Fibroblast of peridontal ligament (primary cell): ENCODE measurements around the gene CNST.
"Not testable (repeated sequence)": the region's sequence is repeated elsewhere in the genome, so short reads cannot be mapped to it uniquely, and the experiment has no call there.

Experiments
- DNase-seq: peaks from one replicate; pipeline ENCODE4 v3.0.0-alpha.2; 2010; ENCODE audit errors: extremely low read depth

CNST gene

GRCh38 chr1:246674049-246674448 lies 107.8 kb downstream of the CNST start:
- no peak for DNase-seq

DNA sequence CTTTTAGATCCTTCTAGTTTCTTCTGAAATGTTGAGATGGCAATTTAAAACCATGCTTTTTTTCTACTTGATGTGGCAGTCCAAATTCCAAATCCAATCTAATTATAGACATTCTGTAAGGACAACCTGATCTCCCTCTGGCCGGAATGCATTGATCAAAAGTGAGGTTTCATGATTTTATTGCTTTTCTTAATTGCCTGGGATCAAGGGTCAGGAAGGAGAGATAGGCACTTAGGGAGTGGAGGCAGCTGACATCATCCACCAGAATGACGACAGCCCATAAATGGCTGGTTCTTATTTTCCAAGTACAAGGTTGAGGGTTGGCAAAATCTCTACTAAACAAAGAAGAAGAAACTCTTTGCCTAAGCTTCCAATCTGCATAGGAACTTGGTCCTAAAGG lies 111.6 kb downstream of the CNST start:
- DNase-seq, result peak; percentile 31

- DNase-seq, result no peak
Measured at GRCh38 chr1:246678816-246679793, 112.8 kb downstream of the CNST start.

- DNase-seq, result no peak
Measured at GRCh38 chr1:246679794-246680177, 113.5 kb downstream of the CNST start.

DNA sequence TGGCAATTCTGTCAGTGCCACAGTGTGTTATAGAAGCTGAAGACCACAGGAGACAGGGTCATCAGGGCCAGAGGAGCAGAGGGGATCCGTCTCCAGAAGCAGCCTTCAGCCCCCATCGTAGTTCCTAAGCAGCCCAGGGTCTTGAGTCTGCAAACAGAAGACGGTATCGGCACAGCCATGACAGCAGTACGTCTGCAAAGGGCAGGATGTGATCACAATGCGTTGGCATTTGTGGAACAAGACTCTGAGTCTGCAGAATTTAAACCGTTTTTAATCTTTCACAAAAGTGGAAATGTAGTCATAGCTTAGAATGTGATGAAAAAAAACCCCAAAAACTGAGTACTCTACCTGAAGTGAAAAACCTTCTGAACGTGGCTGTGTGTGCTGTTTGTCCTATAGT lies 113.9 kb downstream of the CNST start:
- DNase-seq, result no peak

DNA sequence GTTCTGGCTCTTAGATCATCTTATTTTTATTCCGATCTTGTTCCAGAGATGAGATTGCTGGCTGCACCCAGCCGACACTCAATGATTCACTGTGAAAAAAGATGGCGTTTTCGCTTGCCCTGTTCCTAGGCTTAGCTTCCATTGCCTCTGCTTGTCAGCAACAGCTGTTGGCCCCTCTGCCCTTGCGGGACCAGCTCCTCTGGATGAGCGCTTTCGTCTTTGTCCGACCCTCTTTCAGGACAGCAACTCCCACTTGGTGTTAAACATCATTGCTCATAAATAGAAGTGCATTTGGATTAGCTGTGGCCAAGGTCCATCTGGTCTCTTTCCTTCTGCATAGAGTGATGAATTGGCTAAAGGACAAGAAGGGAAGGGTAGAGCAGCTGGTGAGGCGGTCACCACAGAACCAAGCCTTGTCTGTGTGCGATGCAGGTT lies 114.5 kb downstream of the CNST start:
- DNase-seq, result no peak

DNA sequence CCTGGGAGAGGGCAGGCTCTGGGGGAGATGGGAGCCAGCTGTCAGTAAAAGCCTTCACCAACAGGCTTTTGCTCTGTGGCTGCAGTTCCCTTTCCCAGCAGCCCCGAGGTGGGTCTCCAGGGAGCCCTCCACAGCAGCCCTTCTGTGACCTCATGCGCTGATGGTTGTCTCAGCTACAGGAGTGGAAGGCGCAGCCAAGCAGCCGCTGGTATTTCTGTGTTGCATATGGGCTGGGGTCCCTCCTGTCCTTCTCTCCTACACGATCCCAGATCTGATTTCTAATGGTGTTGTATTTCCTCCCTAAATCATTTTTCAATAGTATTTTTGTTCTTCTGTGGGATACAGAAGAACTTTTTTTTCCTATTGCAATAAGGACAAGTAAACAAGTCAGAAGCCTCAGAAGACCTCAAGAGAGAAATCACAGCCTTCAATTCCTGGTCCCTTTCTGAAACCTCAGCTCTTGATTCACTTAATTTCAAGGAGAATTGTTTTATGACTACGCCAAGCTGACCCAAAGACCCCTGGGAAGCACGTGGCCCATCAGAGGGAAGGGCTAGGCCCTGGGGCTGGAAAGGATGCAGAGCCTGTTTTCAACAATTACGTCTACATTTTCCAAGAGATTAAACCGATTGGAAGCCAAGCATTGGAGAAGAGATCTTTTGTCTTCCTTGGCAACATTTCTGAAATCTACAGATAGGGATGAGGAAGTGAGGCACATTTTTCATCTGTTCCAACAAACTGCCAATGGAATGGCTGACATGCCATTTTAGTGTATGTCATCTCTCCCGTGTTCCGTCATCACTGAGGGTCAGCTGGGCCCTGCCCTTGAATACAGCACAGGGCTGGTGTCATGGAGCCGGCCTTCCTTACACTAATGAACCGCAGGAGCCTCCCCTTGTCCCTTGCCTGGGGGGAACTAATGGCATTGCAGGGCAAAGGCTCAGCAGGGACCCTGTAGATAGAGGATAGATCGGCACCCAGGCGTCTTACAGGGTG lies 115.9 kb downstream of the CNST start:
- peak; percentile 47 for DNase-seq

- no peak for DNase-seq
Measured at GRCh38 chr1:246683521-246683920, 117.3 kb downstream of the CNST start.

GRCh38 chr1:246687002-246687401 lies 120.7 kb downstream of the CNST start:
- no peak for DNase-seq

- peak; percentile 86 for DNase-seq
Measured at GRCh38 chr1:246689409-246690008, 123.3 kb downstream of the CNST start.

- DNase-seq, result no peak
Measured at GRCh38 chr1:246690100-246690499, 123.8 kb downstream of the CNST start.

- peak; percentile 45 for DNase-seq
Measured at GRCh38 chr1:246691622-246692495, 125.6 kb downstream of the CNST start.

DNA sequence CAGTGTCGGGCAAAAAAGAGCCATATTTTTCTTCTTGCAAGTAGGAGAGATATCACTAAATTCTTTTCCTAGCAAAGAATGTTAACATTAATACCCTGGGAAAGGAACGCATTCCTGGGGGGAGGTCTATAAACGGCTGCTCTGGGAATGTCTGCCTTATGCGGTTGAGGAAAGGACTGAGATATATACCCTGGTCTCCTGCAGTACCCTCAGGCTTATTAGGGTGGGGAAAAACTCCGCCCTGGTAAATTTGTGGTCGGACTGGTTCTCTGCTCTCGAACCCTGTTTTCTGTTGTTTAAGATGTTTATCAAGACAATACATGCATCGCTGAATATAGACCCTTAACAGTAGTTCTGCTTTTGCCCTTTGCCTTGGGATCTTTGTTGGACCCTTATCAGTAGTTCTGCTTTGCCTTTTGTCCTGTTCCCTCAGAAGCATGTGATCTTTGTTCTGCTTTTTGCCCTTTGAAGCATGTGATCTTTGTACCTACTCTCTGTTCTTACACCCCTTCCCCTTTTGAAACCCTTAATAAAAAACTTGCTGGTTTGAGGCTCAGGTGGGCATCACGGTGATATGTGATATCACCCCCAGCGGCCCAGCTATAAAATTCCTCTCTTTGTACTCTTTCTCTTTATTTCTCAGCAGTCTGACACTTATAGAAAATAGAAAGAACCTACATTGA lies 128.1 kb downstream of the CNST start:
- DNase-seq, result not testable (repeated sequence)

GRCh38 chr1:246695136-246695535 lies 128.9 kb downstream of the CNST start:
- DNase-seq, result no peak

DNA sequence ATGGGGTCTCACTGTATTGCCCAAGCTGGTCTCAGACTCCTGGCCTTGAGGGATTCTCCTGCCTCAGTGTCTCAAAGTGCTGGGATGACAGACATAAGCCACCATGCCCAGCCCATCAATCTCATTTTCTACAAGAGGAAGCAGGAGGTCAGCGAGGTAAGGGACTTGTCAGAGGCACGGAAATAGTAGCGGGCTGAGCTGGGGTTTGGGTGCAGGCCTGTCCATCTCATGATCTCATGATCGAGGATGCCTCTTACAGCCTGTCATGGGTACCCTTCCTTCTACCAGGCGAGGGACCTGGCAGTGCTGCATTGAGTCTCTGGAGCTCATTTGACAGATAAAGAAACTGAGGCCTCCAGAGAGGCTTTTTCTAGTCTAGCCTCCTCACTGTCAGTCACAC lies 129.4 kb downstream of the CNST start:
- no peak for DNase-seq

- DNase-seq, result no peak
Measured at GRCh38 chr1:246698466-246699094, 132.3 kb downstream of the CNST start.

DNA sequence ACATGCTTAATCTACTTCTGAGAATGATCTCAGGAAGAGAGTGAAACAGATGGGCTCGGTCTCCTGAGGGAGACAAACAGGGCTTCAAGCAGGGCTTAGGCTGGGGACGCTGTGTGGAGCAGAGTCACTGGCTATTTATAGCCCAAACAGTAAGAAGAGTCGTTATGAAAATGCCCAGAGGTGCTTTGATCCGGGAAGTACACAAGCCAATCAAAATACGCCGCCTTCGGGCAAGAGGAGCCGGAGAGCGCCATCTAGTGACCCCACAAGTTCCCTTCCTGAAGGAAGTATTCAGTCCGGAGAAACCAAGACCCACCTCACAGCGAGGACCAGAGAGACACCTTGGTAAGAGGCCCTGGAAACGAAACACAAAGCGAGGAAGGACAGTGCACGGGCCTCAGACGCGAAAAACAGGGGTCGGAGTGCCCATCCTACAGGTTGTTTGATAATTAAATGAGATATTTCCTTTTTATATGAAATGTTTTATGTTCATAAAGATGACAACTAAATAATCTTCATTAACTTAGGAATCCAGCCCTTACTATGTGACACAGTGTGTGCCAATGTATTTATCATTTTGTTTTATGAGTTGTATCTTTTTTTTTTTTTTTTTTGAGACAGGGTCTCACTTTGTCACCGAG lies 133.0 kb downstream of the CNST start:
- peak; percentile 97 for DNase-seq

GRCh38 chr1:246703581-246703980 lies 137.3 kb downstream of the CNST start:
- peak; percentile 59 for DNase-seq

DNA sequence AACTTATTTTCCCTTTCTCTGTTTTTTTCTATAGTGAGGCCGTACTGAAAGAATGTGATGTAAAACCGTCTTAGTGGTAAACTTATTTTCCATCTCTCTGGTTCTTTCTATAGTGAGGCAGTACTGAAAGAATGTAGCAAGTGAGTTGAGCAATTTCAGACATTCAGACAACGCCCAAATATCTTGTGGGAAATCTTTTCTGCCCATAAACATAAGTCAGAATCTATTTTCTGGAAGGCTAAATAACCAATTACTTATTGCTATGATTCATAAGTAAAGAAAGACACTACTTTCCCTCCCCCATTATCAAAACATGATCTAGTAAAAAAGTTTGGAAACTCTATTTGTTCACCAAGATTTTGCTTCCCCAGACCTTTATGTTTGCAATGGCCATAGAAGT lies 139.1 kb downstream of the CNST start:
- peak; percentile 99 for DNase-seq
